ENCODE results near the gene CD2.

Gene CD2

DNA sequence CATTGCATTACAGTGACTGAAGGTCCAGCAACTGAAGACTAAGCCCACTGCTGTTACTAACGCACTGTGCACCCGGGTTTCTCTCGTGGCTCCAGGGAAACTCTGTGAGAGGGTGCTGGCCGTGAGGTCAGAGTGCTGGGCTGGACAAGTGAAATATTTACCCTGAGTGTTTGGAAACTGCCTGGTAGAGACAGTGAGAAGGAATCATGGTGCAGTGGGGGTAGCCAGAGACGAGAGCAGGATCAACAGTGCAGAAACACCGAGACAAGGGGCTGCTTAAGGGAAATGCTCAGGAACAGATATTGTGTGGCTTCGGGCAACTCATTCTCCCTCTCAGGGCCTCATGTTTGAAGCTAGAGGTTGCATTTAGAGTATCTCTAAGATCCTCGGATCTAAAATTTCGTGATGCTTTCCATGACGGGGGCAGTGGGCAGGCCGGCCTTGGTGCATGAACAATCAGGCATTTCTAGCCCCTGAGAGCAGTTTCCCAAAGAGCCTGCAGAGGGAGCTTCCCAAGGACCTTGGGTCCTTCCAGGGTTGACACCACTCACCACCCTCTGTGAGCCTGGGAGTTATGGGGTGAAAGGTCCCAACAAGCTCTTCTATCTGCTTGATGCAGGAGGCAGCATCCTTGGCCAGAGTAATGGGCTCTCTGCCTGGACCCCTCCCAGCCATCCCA lies 9.7 kb downstream of the CD2 start:
- Histone ChIP-seq H3K27me3 (ENCODE audit: control insufficient read depth in 3 of 3, insufficient read depth in 3 of 3, low read depth in 1 of 3, low read length in 3 of 3) (peaks cover 0 to 3% (median 0%) of the 10 kb centered on the region in 3 experiments), H3K14ac (ENCODE audit: low read length) (no peak overlapping the region), H3K9ac (ENCODE audit: low read depth, low read length, poor library complexity) (no peak overlapping the region), H2BK5ac (ENCODE audit: low read length) (no peak overlapping the region), H3K36me3 (replicated peaks in 1 of 2; ENCODE audit: control insufficient read depth in 2 of 2, insufficient read depth in 2 of 2, low read length in 2 of 2) (no peaks in the 10 kb centered on the region), H3K4me2 (ENCODE audit: insufficient read depth, low read length, poor library complexity, severe bottlenecking) (no peak overlapping the region), H2BK120ac (ENCODE audit: low read depth, low read length) (no peak overlapping the region), H3K18ac (ENCODE audit: low read length) (no peak overlapping the region), H2AFZ (ENCODE audit: low read length) (no peak overlapping the region), H2AK5ac (ENCODE audit: low read depth, low read length) (no peak overlapping the region), H3K23ac (ENCODE audit: low read depth, low read length, poor library complexity) (no peak overlapping the region), H2BK12ac (ENCODE audit: low read length) (no peak overlapping the region), H3K4me1 (ENCODE audit: control insufficient read depth in 2 of 2, insufficient read depth in 1 of 2, low read depth in 1 of 2, low read length in 2 of 2) (peaks cover 4 to 11% of the 10 kb centered on the region in 2 donors), H3K4ac (ENCODE audit: low read length) (no peak overlapping the region), H3K4me3 (ENCODE audit: low read length in 2 of 2) (no peak overlapping the region), H3K79me1 (ENCODE audit: low read depth, low read length) (no peaks in the 10 kb centered on the region), H4K8ac (ENCODE audit: low read depth, low read length) (no peak overlapping the region), H3K27ac (replicated peaks; ENCODE audit: low read length) (no peak overlapping the region), H3K9me3 (replicated peaks in 1 of 2; ENCODE audit: control insufficient read depth in 2 of 2, insufficient read depth in 1 of 2, low read depth in 1 of 2, low read length in 2 of 2) (peaks cover 0 to 3% of the 10 kb centered on the region in 2 donors), H2BK15ac (ENCODE audit: low read length) (no peak overlapping the region), H4K91ac (ENCODE audit: low read depth, low read length, poor library complexity) (no peak overlapping the region)
- WGBS, 2 donors (ENCODE audit: extremely low coverage in 2 of 2, insufficient read length in 2 of 2, insufficient replicate concordance in 1 of 2): no CpG with 5 or more reads among the region's 11 CpGs
- DNase-seq (ENCODE audit: low spot score): no peak

DNA sequence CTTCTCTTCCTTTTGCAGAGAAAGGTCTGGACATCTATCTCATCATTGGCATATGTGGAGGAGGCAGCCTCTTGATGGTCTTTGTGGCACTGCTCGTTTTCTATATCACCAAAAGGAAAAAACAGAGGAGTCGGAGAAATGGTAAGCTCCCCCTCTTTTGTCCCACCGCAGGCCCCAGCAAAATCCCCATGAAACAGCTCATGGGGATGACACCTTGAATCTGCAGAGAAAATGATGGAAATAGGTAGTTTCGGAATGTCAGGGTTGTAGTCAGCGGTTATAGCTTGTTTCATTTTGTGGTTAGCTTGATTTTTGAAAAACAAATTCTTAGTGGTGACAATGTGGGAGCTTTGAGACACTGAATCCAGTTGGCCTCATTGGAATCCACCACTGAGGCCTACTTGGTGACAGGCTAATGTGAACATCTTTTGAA lies 10.3 kb downstream of the CD2 start:
- peaks cover 0 to 2% (median 0%) of the 10 kb centered on the region in 3 experiments for H3K27me3 ChIP-seq (ENCODE audit: control insufficient read depth in 3 of 3, insufficient read depth in 3 of 3, low read depth in 1 of 3, low read length in 3 of 3)
- H2AK5ac ChIP-seq (ENCODE audit: low read depth, low read length): no peak overlapping the region
- no peak overlapping the region for H3K4me2 ChIP-seq (ENCODE audit: insufficient read depth, low read length, poor library complexity, severe bottlenecking)
- H3K36me3 ChIP-seq (replicated peaks in 1 of 2; ENCODE audit: control insufficient read depth in 2 of 2, insufficient read depth in 2 of 2, low read length in 2 of 2): no peaks in the 10 kb centered on the region
- no peak overlapping the region for H3K9ac ChIP-seq (ENCODE audit: low read depth, low read length, poor library complexity)
- no peak overlapping the region for H2BK12ac ChIP-seq (ENCODE audit: low read length)
- no peaks in the 10 kb centered on the region for H3K79me1 ChIP-seq (ENCODE audit: low read depth, low read length)
- H3K18ac ChIP-seq (ENCODE audit: low read length): no peak overlapping the region
- no peak overlapping the region for H3K14ac ChIP-seq (ENCODE audit: low read length)
- H2BK15ac ChIP-seq (ENCODE audit: low read length): no peak overlapping the region
- H3K4ac ChIP-seq (ENCODE audit: low read length): no peak overlapping the region
- H3K27ac ChIP-seq (replicated peaks; ENCODE audit: low read length): no peak overlapping the region
- peaks cover 0 to 3% of the 10 kb centered on the region in 2 donors for H3K9me3 ChIP-seq (replicated peaks in 1 of 2; ENCODE audit: control insufficient read depth in 2 of 2, insufficient read depth in 1 of 2, low read depth in 1 of 2, low read length in 2 of 2)
- no peak overlapping the region for H2BK5ac ChIP-seq (ENCODE audit: low read length)
- no CpG with 5 or more reads among the region's 5 CpGs for WGBS, 2 donors (ENCODE audit: extremely low coverage in 2 of 2, insufficient read length in 2 of 2, insufficient replicate concordance in 1 of 2)
- DNase-seq (ENCODE audit: low spot score): no peak
- H3K4me1 ChIP-seq (ENCODE audit: control insufficient read depth in 2 of 2, insufficient read depth in 1 of 2, low read depth in 1 of 2, low read length in 2 of 2): peaks cover 3 to 11% of the 10 kb centered on the region in 2 donors
- H2AFZ ChIP-seq (ENCODE audit: low read length): no peak overlapping the region
- no peak overlapping the region for H4K8ac ChIP-seq (ENCODE audit: low read depth, low read length)
- H3K23ac ChIP-seq (ENCODE audit: low read depth, low read length, poor library complexity): no peak overlapping the region
- H3K4me3 ChIP-seq (ENCODE audit: low read length in 2 of 2): no peak overlapping the region
- H2BK120ac ChIP-seq (ENCODE audit: low read depth, low read length): no peak overlapping the region
- H4K91ac ChIP-seq (ENCODE audit: low read depth, low read length, poor library complexity): no peak overlapping the region

DNA sequence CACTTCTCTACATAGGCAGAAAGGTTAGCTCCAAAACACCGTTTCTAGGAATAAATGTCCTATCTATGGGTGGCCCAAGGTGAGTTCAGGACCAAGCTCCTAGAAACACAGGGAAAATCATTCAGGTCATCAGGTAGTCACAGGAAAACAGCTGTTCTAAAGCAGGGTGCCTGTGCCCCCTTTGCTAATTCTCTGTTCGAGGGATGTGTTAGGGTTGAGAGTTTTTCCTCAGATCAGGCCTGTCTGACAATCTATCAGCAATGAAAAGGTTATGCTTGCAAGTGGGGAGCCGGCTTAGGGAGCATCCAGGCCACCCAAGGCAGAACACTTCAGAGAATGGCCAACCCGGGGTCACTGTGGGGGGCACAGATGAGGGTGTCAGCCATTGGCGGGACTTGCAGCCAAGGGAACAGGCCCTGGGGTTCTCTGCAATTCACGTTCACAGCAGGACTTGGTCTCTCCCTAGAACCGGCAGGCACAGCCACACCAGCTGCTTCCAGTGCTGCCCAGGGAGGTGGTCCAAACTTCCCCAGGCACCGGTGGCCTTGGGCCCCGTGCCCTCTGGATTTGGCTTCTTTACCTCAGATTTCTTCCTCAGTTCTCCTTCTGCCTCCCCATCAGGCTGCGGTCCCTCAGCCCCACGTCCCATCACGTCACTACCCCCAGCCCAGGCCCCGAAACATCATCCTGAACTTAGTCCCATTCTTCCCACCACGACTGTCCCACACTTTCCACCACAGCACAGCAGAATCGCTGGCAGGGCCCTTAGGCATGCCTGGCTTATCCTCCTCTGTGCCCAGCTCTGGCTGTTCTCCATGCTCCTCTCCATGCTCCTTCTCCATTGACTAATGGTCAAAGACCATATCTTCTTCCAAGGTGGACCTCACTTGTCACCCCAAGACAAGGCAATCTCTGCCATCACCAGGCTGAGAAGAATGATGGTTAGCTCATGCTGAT lies 11.0 kb downstream of the CD2 start:
- Histone ChIP-seq H4K91ac (ENCODE audit: low read depth, low read length, poor library complexity) (peak overlapping the region; percentile 34), H4K8ac (ENCODE audit: low read depth, low read length) (no peak overlapping the region), H3K9ac (ENCODE audit: low read depth, low read length, poor library complexity) (no peak overlapping the region), H3K4ac (ENCODE audit: low read length) (no peak overlapping the region), H3K4me3 (ENCODE audit: low read length in 2 of 2) (no peak overlapping the region), H2BK12ac (ENCODE audit: low read length) (no peak overlapping the region), H3K9me3 (replicated peaks in 1 of 2; ENCODE audit: control insufficient read depth in 2 of 2, insufficient read depth in 1 of 2, low read depth in 1 of 2, low read length in 2 of 2) (peaks cover 0 to 3% of the 10 kb centered on the region in 2 donors), H3K4me2 (ENCODE audit: insufficient read depth, low read length, poor library complexity, severe bottlenecking) (no peak overlapping the region), H3K18ac (ENCODE audit: low read length) (peak overlapping the region; percentile 34), H3K4me1 (ENCODE audit: control insufficient read depth in 2 of 2, insufficient read depth in 1 of 2, low read depth in 1 of 2, low read length in 2 of 2) (peaks cover 0 to 11% of the 10 kb centered on the region in 2 donors), H3K14ac (ENCODE audit: low read length) (no peak overlapping the region), H2BK15ac (ENCODE audit: low read length) (no peak overlapping the region), H3K23ac (ENCODE audit: low read depth, low read length, poor library complexity) (no peak overlapping the region), H2BK120ac (ENCODE audit: low read depth, low read length) (no peak overlapping the region), H2AFZ (ENCODE audit: low read length) (no peak overlapping the region), H3K27me3 (ENCODE audit: control insufficient read depth in 3 of 3, insufficient read depth in 3 of 3, low read depth in 1 of 3, low read length in 3 of 3) (no peaks in the 10 kb centered on the region), H3K79me1 (ENCODE audit: low read depth, low read length) (no peaks in the 10 kb centered on the region), H2AK5ac (ENCODE audit: low read depth, low read length) (peak overlapping the region; percentile 58), H3K27ac (replicated peaks; ENCODE audit: low read length) (no peak overlapping the region), H2BK5ac (ENCODE audit: low read length) (no peak overlapping the region), H3K36me3 (replicated peaks in 1 of 2; ENCODE audit: control insufficient read depth in 2 of 2, insufficient read depth in 2 of 2, low read length in 2 of 2) (no peaks in the 10 kb centered on the region)
- no CpG with 5 or more reads among the region's 15 CpGs for WGBS, 2 donors (ENCODE audit: extremely low coverage in 2 of 2, insufficient read length in 2 of 2, insufficient replicate concordance in 1 of 2)
- DNase-seq (ENCODE audit: low spot score): no peak

DNA sequence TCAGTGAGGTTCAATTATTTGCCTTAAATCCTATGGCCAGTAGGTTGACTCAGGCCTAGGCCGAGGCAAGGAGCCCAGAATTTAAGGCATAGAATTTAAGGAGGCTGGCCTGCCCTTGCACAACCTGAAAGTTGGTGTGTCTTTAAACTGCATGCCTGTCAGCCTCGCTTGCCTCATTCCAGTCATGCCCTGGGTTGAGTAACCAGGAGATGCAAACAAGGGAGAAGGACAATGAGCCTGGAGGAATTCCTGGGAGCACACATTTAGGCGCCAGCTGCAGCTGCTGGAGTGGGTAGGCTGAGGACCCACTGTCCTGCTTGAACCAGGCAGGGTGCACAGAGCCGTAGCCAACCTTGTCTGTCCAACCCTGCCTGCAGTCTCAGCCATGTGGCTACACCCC lies 11.7 kb downstream of the CD2 start:
- Histone ChIP-seq H3K4ac (ENCODE audit: low read length) (no peak overlapping the region), H3K18ac (ENCODE audit: low read length) (no peak overlapping the region), H2AFZ (ENCODE audit: low read length) (no peak overlapping the region), H3K9me3 (replicated peaks in 1 of 2; ENCODE audit: control insufficient read depth in 2 of 2, insufficient read depth in 1 of 2, low read depth in 1 of 2, low read length in 2 of 2) (peaks cover 0 to 3% of the 10 kb centered on the region in 2 donors), H2AK5ac (ENCODE audit: low read depth, low read length) (no peak overlapping the region), H2BK12ac (ENCODE audit: low read length) (no peak overlapping the region), H2BK5ac (ENCODE audit: low read length) (no peak overlapping the region), H3K79me1 (ENCODE audit: low read depth, low read length) (no peaks in the 10 kb centered on the region), H3K4me3 (ENCODE audit: low read length in 2 of 2) (no peak overlapping the region), H3K4me2 (ENCODE audit: insufficient read depth, low read length, poor library complexity, severe bottlenecking) (no peak overlapping the region), H2BK15ac (ENCODE audit: low read length) (no peak overlapping the region), H3K27ac (replicated peaks; ENCODE audit: low read length) (no peak overlapping the region), H3K36me3 (replicated peaks in 1 of 2; ENCODE audit: control insufficient read depth in 2 of 2, insufficient read depth in 2 of 2, low read length in 2 of 2) (no peaks in the 10 kb centered on the region), H3K4me1 (ENCODE audit: control insufficient read depth in 2 of 2, insufficient read depth in 1 of 2, low read depth in 1 of 2, low read length in 2 of 2) (peaks cover 0 to 11% of the 10 kb centered on the region in 2 donors), H3K14ac (ENCODE audit: low read length) (no peak overlapping the region), H4K8ac (ENCODE audit: low read depth, low read length) (no peak overlapping the region), H3K9ac (ENCODE audit: low read depth, low read length, poor library complexity) (no peak overlapping the region), H4K91ac (ENCODE audit: low read depth, low read length, poor library complexity) (no peak overlapping the region), H2BK120ac (ENCODE audit: low read depth, low read length) (no peak overlapping the region), H3K23ac (ENCODE audit: low read depth, low read length, poor library complexity) (no peak overlapping the region), H3K27me3 (ENCODE audit: control insufficient read depth in 3 of 3, insufficient read depth in 3 of 3, low read depth in 1 of 3, low read length in 3 of 3) (no peaks in the 10 kb centered on the region)
- WGBS, 2 donors (ENCODE audit: extremely low coverage in 2 of 2, insufficient read length in 2 of 2, insufficient replicate concordance in 1 of 2): no CpG with 5 or more reads among the region's 4 CpGs
- DNase-seq (ENCODE audit: low spot score): no peak
